HEK293 (cell line): ENCODE data around the gene RAD54L.
A peak's percentile ranks its signal among the peaks of the same experiment; 100 is the strongest.

Experiments used
- CTCF ChIA-PET: fragments of 350-600 bp; formaldehyde crosslinking; extraction: SDS; loops from one replicate; lab custom pipeline; 2021; ENCODE audit warnings: antibody characterized with exemption; lab: Yijun Ruan, JAX
- POLR2A ChIA-PET: fragments of 300-600 bp; formaldehyde crosslinking; extraction: SDS; loops from one replicate; lab custom pipeline; 2020; ENCODE audit warnings: antibody characterized with exemption, inconsistent platforms; lab: Yijun Ruan, JAX
- H3K27ac ChIP-seq: fragments of 200-500 bp; sonication (Bioruptor generic); 2 replicates; pipeline ENCODE4 v1.5.1; 2014; ENCODE audit warnings: low read depth, low read length, control low read depth, inconsistent platforms; ENCODE audit errors: extremely low read depth
- H3K36me3 ChIP-seq, 2 experiments: fragments of 200-500 bp in 1 of 2; sonication (Bioruptor generic) in 1 of 2; 1 replicate in 1 of 2; 2 replicates in 1 of 2; pipeline ENCODE4 v1.5.1; 2014 to 2017; ENCODE audit warnings: inconsistent platforms in 2 of 2, low read length in 2 of 2; ENCODE audit not compliant: control insufficient read depth in 2 of 2, insufficient read depth in 1 of 2
- H3K4me1 ChIP-seq: fragments of 200-500 bp; sonication (Bioruptor generic); 2 replicates; pipeline ENCODE4 v1.5.1; 2014; ENCODE audit warnings: mild to moderate bottlenecking, low read length, inconsistent platforms; ENCODE audit not compliant: control insufficient read depth, insufficient read depth
- H3K4me3 ChIP-seq: 2 replicates; pipeline ENCODE4 v1.5.1; 2011; ENCODE audit warnings: low read depth, mild to moderate bottlenecking, control low read depth, low read length, moderate library complexity
- H3K9me3 ChIP-seq: fragments of 200-500 bp; sonication (Bioruptor generic); 2 replicates; pipeline ENCODE4 v1.5.1; 2014; ENCODE audit warnings: low read depth, low read length, inconsistent platforms; ENCODE audit not compliant: control insufficient read depth, insufficient read depth
- BCL11B ChIP-seq: fragments of 450-650 bp; formaldehyde crosslinking; IDR thresholded peaks from 2 replicates; pipeline ENCODE4 v1.5.1; 2016; ENCODE audit warnings: low read depth, missing biosample characterization, missing genetic modification characterization
- KLF9 ChIP-seq: fragments of 450-650 bp; formaldehyde crosslinking; IDR thresholded peaks from 2 replicates; pipeline ENCODE4 v1.5.1; 2016; ENCODE audit warnings: missing biosample characterization, missing genetic modification characterization, low read depth
- PRDM1 ChIP-seq: fragments of 450-650 bp; formaldehyde crosslinking; IDR thresholded peaks from 2 replicates; pipeline ENCODE4; 2016; ENCODE audit warnings: missing biosample characterization, missing genetic modification characterization
- SETDB1 ChIP-seq: IDR thresholded peaks from one replicate; pipeline ENCODE4 v1.6.1; 2017; ENCODE audit warnings: mild to moderate bottlenecking, low read length, moderate library complexity, mixed read lengths; ENCODE audit not compliant: insufficient read length
- ZBTB21 ChIP-seq: fragments of 450-650 bp; formaldehyde crosslinking; IDR thresholded peaks from 2 replicates; pipeline ENCODE4 v1.5.1; 2017; ENCODE audit warnings: missing biosample characterization, missing genetic modification characterization
- ZNF10 ChIP-seq: fragments of 450-650 bp; formaldehyde crosslinking; IDR thresholded peaks from 2 replicates; pipeline ENCODE4 v1.5.1; 2017; ENCODE audit warnings: missing biosample characterization, missing genetic modification characterization
- ZNF157 ChIP-seq: fragments of 450-650 bp; formaldehyde crosslinking; IDR thresholded peaks from 2 replicates; pipeline ENCODE4 v1.5.1; 2016; ENCODE audit warnings: missing biosample characterization, missing genetic modification characterization
- ZNF211 ChIP-seq: fragments of 450-650 bp; formaldehyde crosslinking; IDR thresholded peaks from 2 replicates; pipeline ENCODE4 v1.5.1; 2016; ENCODE audit warnings: low read depth, missing biosample characterization, missing genetic modification characterization
- ZNF239 ChIP-seq: fragments of 450-650 bp; formaldehyde crosslinking; IDR thresholded peaks from 2 replicates; pipeline ENCODE4 v1.5.1; 2016; ENCODE audit warnings: missing biosample characterization, missing genetic modification characterization
- ZNF292 ChIP-seq: fragments of 450-650 bp; formaldehyde crosslinking; IDR thresholded peaks from 2 replicates; pipeline ENCODE4 v1.5.1; 2016; ENCODE audit warnings: low read depth, missing biosample characterization, missing genetic modification characterization, borderline replicate concordance
- ZNF37A ChIP-seq: fragments of 450-650 bp; IDR thresholded peaks from 2 replicates; pipeline ENCODE4 v1.5.1; 2018; ENCODE audit warnings: missing biosample characterization, missing genetic modification characterization
- ZNF561 ChIP-seq: fragments of 450-650 bp; IDR thresholded peaks from 2 replicates; pipeline ENCODE4 v1.5.1; 2018; ENCODE audit warnings: missing biosample characterization, missing genetic modification characterization, borderline replicate concordance
- ZNF660 ChIP-seq: fragments of 450-650 bp; IDR thresholded peaks from 2 replicates; pipeline ENCODE4 v1.5.1; 2018; ENCODE audit warnings: missing biosample characterization, mild to moderate bottlenecking, missing genetic modification characterization
- ZNF768 ChIP-seq: fragments of 450-650 bp; formaldehyde crosslinking; IDR thresholded peaks from 2 replicates; pipeline ENCODE4 v1.5.1; 2018; ENCODE audit warnings: missing biosample characterization, mild to moderate bottlenecking, missing genetic modification characterization
- ZSCAN30 ChIP-seq: fragments of 450-650 bp; IDR thresholded peaks from 2 replicates; pipeline ENCODE4 v1.5.1; 2018; ENCODE audit warnings: missing biosample characterization, mild to moderate bottlenecking, missing genetic modification characterization, moderate library complexity
- TF ChIP-seq, protein P1 (sequence below): fragments of 450-650 bp; formaldehyde crosslinking; IDR thresholded peaks from 2 replicates; pipeline ENCODE4 v1.5.1; 2017; ENCODE audit warnings: missing biosample characterization, missing genetic modification characterization
- TF ChIP-seq, protein P2 (sequence below): fragments of 450-650 bp; formaldehyde crosslinking; IDR thresholded peaks from 2 replicates; pipeline ENCODE4 v1.5.1; 2016; ENCODE audit warnings: missing biosample characterization, missing genetic modification characterization
- TF ChIP-seq, protein P3 (sequence below): sonication (generic); formaldehyde crosslinking; IDR thresholded peaks from 2 replicates; pipeline ENCODE4 v1.8.1; 2022; ENCODE audit warnings: mild to moderate bottlenecking, moderate library complexity, missing genetic modification reagents
- TF ChIP-seq, protein P4 (sequence below): fragments of 450-650 bp; formaldehyde crosslinking; IDR thresholded peaks from 2 replicates; pipeline ENCODE4 v1.5.1; 2016; ENCODE audit warnings: missing biosample characterization, missing genetic modification characterization
- TF ChIP-seq, protein P5 (sequence below): fragments of 450-650 bp; formaldehyde crosslinking; IDR thresholded peaks from 2 replicates; pipeline ENCODE4 v1.5.1; 2017; ENCODE audit warnings: missing biosample characterization, missing genetic modification characterization
- TF ChIP-seq, protein P6 (sequence below): fragments of 450-650 bp; formaldehyde crosslinking; IDR thresholded peaks from 2 replicates; pipeline ENCODE4 v1.5.1; 2016; ENCODE audit warnings: missing biosample characterization, missing genetic modification characterization, low read depth

Gene RAD54L

DNA sequence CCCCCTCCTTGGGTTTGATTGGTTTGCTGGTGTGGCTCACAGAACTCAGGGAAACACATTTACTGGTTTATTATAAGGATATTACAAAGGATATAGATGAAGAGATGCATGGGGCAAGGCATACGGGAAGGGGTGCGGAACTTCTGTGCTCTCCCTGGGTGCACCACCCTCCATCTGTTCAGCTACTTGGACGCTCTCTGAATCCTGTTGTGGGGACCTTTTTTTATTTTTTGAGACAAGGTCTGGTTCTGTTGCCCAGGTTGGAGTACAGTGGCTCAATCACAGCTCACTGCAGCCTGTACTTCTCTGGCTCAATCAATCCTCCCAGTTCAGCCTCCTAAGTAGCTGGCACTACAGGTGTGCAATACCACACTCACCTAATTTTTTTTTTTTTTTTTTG lies 37.0 kb upstream of the RAD54L start:
- Histone ChIP-seq H3K27ac (no peak overlapping the region), H3K4me1 (no peaks in the 10 kb centered on the region), H3K9me3 (no peaks in the 10 kb centered on the region), H3K4me3 (no peak overlapping the region), H3K36me3 (peaks cover 0 to 8% of the 10 kb centered on the region in 2 experiments; a peak in 2 of 3 replicates)
- CTCF ChIA-PET, result interaction anchor here (1.0 to 1.4 kb wide), 2 partner anchors 10 to 13 kb away, joined by 3 to 14 read pairs; no protein-coding TSS in a partner anchor
- POLR2A ChIA-PET, result no interaction called here
- TF ChIP-seq ZBTB21 (tag by site-specific recombination) (no peak), KLF9 (tag by site-specific recombination) (no peak), ZNF37A (no peak), SETDB1 (no peak), ZNF561 (tag by site-specific recombination) (no peak), ZNF292 (no peak), BCL11B (no peak), ZNF768 (tag by site-specific recombination) (no peak), ZSCAN30 (tag by site-specific recombination) (no peak), ZNF239 (tag by site-specific recombination) (no peak), ZNF157 (tag by site-specific recombination) (no peak), ZNF10 (no peak), ZNF211 (tag by site-specific recombination) (no peak)
- TF ChIP-seq, protein P1, sequence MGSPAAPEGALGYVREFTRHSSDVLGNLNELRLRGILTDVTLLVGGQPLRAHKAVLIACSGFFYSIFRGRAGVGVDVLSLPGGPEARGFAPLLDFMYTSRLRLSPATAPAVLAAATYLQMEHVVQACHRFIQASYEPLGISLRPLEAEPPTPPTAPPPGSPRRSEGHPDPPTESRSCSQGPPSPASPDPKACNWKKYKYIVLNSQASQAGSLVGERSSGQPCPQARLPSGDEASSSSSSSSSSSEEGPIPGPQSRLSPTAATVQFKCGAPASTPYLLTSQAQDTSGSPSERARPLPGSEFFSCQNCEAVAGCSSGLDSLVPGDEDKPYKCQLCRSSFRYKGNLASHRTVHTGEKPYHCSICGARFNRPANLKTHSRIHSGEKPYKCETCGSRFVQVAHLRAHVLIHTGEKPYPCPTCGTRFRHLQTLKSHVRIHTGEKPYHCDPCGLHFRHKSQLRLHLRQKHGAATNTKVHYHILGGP (tag by site-specific recombination), result no peak
- TF ChIP-seq, protein P2, sequence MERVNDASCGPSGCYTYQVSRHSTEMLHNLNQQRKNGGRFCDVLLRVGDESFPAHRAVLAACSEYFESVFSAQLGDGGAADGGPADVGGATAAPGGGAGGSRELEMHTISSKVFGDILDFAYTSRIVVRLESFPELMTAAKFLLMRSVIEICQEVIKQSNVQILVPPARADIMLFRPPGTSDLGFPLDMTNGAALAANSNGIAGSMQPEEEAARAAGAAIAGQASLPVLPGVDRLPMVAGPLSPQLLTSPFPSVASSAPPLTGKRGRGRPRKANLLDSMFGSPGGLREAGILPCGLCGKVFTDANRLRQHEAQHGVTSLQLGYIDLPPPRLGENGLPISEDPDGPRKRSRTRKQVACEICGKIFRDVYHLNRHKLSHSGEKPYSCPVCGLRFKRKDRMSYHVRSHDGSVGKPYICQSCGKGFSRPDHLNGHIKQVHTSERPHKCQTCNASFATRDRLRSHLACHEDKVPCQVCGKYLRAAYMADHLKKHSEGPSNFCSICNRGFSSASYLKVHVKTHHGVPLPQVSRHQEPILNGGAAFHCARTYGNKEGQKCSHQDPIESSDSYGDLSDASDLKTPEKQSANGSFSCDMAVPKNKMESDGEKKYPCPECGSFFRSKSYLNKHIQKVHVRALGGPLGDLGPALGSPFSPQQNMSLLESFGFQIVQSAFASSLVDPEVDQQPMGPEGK (tag by site-specific recombination), result no peak
- TF ChIP-seq, protein P3, sequence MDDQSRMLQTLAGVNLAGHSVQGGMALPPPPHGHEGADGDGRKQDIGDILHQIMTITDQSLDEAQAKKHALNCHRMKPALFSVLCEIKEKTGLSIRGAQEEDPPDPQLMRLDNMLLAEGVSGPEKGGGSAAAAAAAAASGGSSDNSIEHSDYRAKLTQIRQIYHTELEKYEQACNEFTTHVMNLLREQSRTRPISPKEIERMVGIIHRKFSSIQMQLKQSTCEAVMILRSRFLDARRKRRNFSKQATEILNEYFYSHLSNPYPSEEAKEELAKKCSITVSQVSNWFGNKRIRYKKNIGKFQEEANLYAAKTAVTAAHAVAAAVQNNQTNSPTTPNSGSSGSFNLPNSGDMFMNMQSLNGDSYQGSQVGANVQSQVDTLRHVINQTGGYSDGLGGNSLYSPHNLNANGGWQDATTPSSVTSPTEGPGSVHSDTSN (CRISPR knock-in tag), result no peak
- TF ChIP-seq, protein P4, sequence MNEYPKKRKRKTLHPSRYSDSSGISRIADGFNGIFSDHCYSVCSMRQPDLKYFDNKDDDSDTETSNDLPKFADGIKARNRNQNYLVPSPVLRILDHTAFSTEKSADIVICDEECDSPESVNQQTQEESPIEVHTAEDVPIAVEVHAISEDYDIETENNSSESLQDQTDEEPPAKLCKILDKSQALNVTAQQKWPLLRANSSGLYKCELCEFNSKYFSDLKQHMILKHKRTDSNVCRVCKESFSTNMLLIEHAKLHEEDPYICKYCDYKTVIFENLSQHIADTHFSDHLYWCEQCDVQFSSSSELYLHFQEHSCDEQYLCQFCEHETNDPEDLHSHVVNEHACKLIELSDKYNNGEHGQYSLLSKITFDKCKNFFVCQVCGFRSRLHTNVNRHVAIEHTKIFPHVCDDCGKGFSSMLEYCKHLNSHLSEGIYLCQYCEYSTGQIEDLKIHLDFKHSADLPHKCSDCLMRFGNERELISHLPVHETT (tag by site-specific recombination), result no peak

DNA sequence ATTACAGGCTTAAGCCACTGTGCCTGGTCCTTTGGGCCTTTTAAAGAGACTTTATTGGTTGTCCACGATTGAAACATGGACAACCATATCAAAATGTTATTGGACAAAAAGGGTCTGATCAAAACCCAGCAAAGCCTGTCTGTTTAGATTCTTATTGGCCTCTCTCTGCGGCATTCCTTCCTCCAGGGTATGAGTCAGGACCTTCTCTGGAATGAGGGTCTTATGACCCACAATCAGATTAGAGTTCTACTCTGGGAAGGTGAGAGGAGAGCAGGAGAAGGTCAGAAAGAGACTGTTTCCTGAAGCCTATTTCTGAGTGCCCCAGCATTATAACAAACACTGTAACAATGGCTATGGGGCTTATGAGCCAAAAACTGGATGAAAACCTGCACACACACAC lies 36.5 kb upstream of the RAD54L start:
- CTCF ChIA-PET, result interaction anchor here (1.9 kb wide), 1 partner anchor 12 kb away, joined by 15 read pairs; no protein-coding TSS in a partner anchor
- POLR2A ChIA-PET, result no interaction called here
- TF ChIP-seq, protein P5, sequence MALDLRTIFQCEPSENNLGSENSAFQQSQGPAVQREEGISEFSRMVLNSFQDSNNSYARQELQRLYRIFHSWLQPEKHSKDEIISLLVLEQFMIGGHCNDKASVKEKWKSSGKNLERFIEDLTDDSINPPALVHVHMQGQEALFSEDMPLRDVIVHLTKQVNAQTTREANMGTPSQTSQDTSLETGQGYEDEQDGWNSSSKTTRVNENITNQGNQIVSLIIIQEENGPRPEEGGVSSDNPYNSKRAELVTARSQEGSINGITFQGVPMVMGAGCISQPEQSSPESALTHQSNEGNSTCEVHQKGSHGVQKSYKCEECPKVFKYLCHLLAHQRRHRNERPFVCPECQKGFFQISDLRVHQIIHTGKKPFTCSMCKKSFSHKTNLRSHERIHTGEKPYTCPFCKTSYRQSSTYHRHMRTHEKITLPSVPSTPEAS (tag by site-specific recombination), result peak; percentile 29; the same call in 1 of the 2 replicates
- TF ChIP-seq PRDM1, result no peak
- TF ChIP-seq, protein P6, sequence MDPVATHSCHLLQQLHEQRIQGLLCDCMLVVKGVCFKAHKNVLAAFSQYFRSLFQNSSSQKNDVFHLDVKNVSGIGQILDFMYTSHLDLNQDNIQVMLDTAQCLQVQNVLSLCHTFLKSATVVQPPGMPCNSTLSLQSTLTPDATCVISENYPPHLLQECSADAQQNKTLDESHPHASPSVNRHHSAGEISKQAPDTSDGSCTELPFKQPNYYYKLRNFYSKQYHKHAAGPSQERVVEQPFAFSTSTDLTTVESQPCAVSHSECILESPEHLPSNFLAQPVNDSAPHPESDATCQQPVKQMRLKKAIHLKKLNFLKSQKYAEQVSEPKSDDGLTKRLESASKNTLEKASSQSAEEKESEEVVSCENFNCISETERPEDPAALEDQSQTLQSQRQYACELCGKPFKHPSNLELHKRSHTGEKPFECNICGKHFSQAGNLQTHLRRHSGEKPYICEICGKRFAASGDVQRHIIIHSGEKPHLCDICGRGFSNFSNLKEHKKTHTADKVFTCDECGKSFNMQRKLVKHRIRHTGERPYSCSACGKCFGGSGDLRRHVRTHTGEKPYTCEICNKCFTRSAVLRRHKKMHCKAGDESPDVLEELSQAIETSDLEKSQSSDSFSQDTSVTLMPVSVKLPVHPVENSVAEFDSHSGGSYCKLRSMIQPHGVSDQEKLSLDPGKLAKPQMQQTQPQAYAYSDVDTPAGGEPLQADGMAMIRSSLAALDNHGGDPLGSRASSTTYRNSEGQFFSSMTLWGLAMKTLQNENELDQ (tag by site-specific recombination), result no peak
- no peak for TF ChIP-seq ZNF660 (tag by site-specific recombination)
- TF ChIP-seq, protein P1 (tag by site-specific recombination), result no peak
- Histone ChIP-seq H3K4me1 (no peaks in the 10 kb centered on the region), H3K4me3 (no peak overlapping the region), H3K27ac (no peak overlapping the region), H3K9me3 (no peaks in the 10 kb centered on the region), H3K36me3 (peaks cover 0 to 8% of the 10 kb centered on the region in 2 experiments; a peak in 2 of 3 replicates)
